ENCODE measurements around the gene PTCSC3. TPM values are rescaled to one million over a fixed set of nuclear protein-coding genes. Genes with fewer than 3 reads are reported as not detected.

PTCSC3 gene
- total and polyA plus RNA-seq, 10 of the 15 experiments (the other 5 are each of a cell fraction or from before 2014, with no cell fraction given): not detected

DNA sequence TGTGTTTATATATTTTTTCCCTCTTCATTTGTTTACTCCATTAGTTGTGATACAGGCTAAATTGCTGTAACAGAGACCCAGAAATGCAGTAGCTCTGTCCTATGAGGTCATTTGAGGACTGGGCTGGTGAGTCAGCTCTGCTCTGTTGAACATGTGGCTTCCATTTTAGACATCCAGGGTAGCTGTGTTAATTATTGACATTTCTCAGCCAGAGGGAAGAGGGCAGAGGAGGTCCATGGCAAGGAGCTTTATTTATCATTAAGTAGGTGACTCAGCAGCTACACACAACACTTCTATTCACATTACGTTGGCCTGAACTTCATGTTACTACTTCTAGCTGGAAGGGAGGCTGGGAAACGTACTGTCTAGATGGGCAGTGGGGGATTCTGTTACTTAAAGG is 85.4 kb downstream of the PTCSC3 start:
- ChIA-PET RAD21 (ENCODE audit: unreplicated experiment) (interaction anchor here (0.8 to 1.2 kb wide), 3 partner anchors 14 to 287 kb away, joined by 3 read pairs; no protein-coding TSS in a partner anchor), POLR2A (no interaction called here), CTCF (interaction anchor here (0.6 to 1.5 kb wide), 5 partner anchors 9 to 284 kb away, joined by 3 to 4 read pairs (median 3); no protein-coding TSS in a partner anchor), SMC1A (ENCODE audit: uncharacterized antibody, unreplicated experiment) (interaction anchor here (0.8 kb wide), 1 partner anchor 283 kb away, joined by 3 read pairs; no protein-coding TSS in a partner anchor)
- Histone ChIP-seq H3K79me2 (ENCODE audit: control insufficient read depth, insufficient read depth, low read length) (no peaks in the 10 kb centered on the region), H3K4me1 (ENCODE audit: control insufficient read depth, insufficient read depth, low read length) (no peaks in the 10 kb centered on the region), H3K9ac (ENCODE audit: control insufficient read depth, insufficient read depth, low read length) (no peak overlapping the region), H3K27me3 (replicated peaks in 1 of 2; ENCODE audit: control insufficient read depth in 2 of 2, insufficient read depth in 2 of 2, low read length in 1 of 2) (no peaks in the 10 kb centered on the region; a peak in 2 of 4 replicates), H2AFZ (ENCODE audit: control insufficient read depth, low read depth, low read length) (no peak overlapping the region), H3K4me2 (ENCODE audit: control insufficient read depth, insufficient read depth) (no peak overlapping the region), H3K36me3 (ENCODE audit: control insufficient read depth in 2 of 2, insufficient read depth in 2 of 2, low read length in 1 of 2) (no peaks in the 10 kb centered on the region), H4K20me1 (ENCODE audit: control insufficient read depth, insufficient read depth) (no peaks in the 10 kb centered on the region), H3K4me3 (no peak overlapping the region), H3K9me3 (replicated peaks; ENCODE audit: control insufficient read depth, insufficient read depth, low read length) (no peaks in the 10 kb centered on the region; the same call in 2 of the 3 replicates), H3K27ac (ENCODE audit: control insufficient read depth, insufficient read depth) (no peak overlapping the region)
- peak; percentile 81 for ATAC-seq
- intact Hi-C loops (cut with micrococcal nuclease; ENCODE audit: unreplicated experiment) (no loop called here), in situ Hi-C loops (cut with MboI) (no loop called here)
- peak; percentile 23 for DNase-seq (ENCODE audit: low read depth, low spot score)
- BruUV-seq (replicated peaks): no TSS peak
- WGBS (ENCODE audit: insufficient coverage, insufficient replicate concordance, low lambda C conversion rate, missing lambda C conversion rate): 0% methylated on average over 2 of the region's 2 CpGs
- FAIRE-seq: no peak
- TF ChIP-seq, protein P1, sequence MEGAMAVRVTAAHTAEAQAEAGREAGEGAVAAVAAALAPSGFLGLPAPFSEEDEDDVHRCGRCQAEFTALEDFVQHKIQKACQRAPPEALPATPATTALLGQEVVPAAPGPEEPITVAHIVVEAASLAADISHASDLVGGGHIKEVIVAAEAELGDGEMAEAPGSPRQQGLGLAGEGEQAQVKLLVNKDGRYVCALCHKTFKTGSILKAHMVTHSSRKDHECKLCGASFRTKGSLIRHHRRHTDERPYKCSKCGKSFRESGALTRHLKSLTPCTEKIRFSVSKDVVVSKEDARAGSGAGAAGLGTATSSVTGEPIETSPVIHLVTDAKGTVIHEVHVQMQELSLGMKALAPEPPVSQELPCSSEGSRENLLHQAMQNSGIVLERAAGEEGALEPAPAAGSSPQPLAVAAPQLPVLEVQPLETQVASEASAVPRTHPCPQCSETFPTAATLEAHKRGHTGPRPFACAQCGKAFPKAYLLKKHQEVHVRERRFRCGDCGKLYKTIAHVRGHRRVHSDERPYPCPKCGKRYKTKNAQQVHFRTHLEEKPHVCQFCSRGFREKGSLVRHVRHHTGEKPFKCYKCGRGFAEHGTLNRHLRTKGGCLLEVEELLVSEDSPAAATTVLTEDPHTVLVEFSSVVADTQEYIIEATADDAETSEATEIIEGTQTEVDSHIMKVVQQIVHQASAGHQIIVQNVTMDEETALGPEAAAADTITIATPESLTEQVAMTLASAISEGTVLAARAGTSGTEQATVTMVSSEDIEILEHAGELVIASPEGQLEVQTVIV (IDR thresholded peaks at IDR 0.05; ENCODE audit: borderline replicate concordance, partially characterized antibody): no peak
- TF ChIP-seq NRF1 (conservative IDR thresholded peaks at IDR 0.05; ENCODE audit: low read depth, low read length) (no peak), EED (IDR thresholded peaks at IDR 0.05; ENCODE audit: low read depth) (no peak), NFYB (IDR thresholded peaks at IDR 0.05; ENCODE audit: insufficient read depth, low read depth, low read length) (no peak), POLR2AphosphoS5 (IDR thresholded peaks at IDR 0.05; ENCODE audit: low read length) (no peak), POLR2AphosphoS2 (IDR thresholded peaks at IDR 0.05; ENCODE audit: low read depth, low read length) (no peak), NR2C1 (IDR thresholded peaks at IDR 0.05) (no peak), SP1 (IDR thresholded peaks at IDR 0.05; ENCODE audit: low read depth, low read length) (no peak), CBX3 (IDR thresholded peaks at IDR 0.05; ENCODE audit: borderline replicate concordance, low read depth) (no peak), BMI1 (IDR thresholded peaks at IDR 0.05; ENCODE audit: borderline replicate concordance) (no peak), CHD4 (IDR thresholded peaks at IDR 0.05) (no peak)
- TF ChIP-seq, protein P2, sequence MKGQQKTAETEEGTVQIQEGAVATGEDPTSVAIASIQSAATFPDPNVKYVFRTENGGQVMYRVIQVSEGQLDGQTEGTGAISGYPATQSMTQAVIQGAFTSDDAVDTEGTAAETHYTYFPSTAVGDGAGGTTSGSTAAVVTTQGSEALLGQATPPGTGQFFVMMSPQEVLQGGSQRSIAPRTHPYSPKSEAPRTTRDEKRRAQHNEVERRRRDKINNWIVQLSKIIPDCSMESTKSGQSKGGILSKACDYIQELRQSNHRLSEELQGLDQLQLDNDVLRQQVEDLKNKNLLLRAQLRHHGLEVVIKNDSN (IDR thresholded peaks at IDR 0.05; ENCODE audit: borderline replicate concordance, extremely low read length, insufficient read depth, low read depth, low read length): no peak
- TF ChIP-seq, protein P3, sequence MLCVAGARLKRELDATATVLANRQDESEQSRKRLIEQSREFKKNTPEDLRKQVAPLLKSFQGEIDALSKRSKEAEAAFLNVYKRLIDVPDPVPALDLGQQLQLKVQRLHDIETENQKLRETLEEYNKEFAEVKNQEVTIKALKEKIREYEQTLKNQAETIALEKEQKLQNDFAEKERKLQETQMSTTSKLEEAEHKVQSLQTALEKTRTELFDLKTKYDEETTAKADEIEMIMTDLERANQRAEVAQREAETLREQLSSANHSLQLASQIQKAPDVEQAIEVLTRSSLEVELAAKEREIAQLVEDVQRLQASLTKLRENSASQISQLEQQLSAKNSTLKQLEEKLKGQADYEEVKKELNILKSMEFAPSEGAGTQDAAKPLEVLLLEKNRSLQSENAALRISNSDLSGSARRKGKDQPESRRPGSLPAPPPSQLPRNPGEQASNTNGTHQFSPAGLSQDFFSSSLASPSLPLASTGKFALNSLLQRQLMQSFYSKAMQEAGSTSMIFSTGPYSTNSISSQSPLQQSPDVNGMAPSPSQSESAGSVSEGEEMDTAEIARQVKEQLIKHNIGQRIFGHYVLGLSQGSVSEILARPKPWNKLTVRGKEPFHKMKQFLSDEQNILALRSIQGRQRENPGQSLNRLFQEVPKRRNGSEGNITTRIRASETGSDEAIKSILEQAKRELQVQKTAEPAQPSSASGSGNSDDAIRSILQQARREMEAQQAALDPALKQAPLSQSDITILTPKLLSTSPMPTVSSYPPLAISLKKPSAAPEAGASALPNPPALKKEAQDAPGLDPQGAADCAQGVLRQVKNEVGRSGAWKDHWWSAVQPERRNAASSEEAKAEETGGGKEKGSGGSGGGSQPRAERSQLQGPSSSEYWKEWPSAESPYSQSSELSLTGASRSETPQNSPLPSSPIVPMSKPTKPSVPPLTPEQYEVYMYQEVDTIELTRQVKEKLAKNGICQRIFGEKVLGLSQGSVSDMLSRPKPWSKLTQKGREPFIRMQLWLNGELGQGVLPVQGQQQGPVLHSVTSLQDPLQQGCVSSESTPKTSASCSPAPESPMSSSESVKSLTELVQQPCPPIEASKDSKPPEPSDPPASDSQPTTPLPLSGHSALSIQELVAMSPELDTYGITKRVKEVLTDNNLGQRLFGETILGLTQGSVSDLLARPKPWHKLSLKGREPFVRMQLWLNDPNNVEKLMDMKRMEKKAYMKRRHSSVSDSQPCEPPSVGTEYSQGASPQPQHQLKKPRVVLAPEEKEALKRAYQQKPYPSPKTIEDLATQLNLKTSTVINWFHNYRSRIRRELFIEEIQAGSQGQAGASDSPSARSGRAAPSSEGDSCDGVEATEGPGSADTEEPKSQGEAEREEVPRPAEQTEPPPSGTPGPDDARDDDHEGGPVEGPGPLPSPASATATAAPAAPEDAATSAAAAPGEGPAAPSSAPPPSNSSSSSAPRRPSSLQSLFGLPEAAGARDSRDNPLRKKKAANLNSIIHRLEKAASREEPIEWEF (IDR thresholded peaks at IDR 0.05; ENCODE audit: insufficient replicate concordance, low read depth, low read length): no peak
- TF ChIP-seq, protein P4, sequence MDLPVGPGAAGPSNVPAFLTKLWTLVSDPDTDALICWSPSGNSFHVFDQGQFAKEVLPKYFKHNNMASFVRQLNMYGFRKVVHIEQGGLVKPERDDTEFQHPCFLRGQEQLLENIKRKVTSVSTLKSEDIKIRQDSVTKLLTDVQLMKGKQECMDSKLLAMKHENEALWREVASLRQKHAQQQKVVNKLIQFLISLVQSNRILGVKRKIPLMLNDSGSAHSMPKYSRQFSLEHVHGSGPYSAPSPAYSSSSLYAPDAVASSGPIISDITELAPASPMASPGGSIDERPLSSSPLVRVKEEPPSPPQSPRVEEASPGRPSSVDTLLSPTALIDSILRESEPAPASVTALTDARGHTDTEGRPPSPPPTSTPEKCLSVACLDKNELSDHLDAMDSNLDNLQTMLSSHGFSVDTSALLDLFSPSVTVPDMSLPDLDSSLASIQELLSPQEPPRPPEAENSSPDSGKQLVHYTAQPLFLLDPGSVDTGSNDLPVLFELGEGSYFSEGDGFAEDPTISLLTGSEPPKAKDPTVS (IDR thresholded peaks at IDR 0.05; ENCODE audit: low read depth, low read length): no peak
